HCT116 (cell line): ENCODE data around the gene GFOD1. TPM values are rescaled to one million over a fixed set of nuclear protein-coding genes. Genes with fewer than 3 reads are reported as not detected.

Experiments used
- ATAC-seq: fragments of 200-7000 bp; cut with Tn5 transposase; 2 replicates; pipeline ENCODE4 v1.9.1; 2020; ENCODE audit warnings: mild to moderate bottlenecking, moderate library complexity
- BruUV-seq: library from RNA; stranded (reverse); fragments of 400-500 nt; replicated peaks from 2 replicates; lab custom pipeline; 2021; lab: Mats Ljungman, UMichigan
- CTCF ChIA-PET: fragments of 300-600 bp; sonication (Branson Sonifier 250); formaldehyde crosslinking; loops from one replicate; lab custom pipeline; 2021; ENCODE audit warnings: antibody characterized with exemption; lab: Charles Lee
- POLR2A ChIA-PET: fragments of 300-600, 350-600 bp; sonication (Branson Sonifier 250); formaldehyde crosslinking; loops from one replicate; lab custom pipeline; 2021; ENCODE audit warnings: antibody characterized with exemption; lab: Charles Lee
- RAD21 ChIA-PET, 2 experiments: fragments of 300-600 bp; sonication (Branson Sonifier 250); formaldehyde crosslinking; loops; one replicate each; lab custom pipeline; 2023; ENCODE audit warnings: low total read pairs in 2 of 2; ENCODE audit not compliant: uncharacterized antibody in 2 of 2, unreplicated experiment in 2 of 2, low non-redundant PET in 1 of 2; lab: Charles Lee
- DNase-seq: peaks from one replicate; pipeline ENCODE4 v3.0.0-alpha.2; 2010; ENCODE audit warnings: low read depth, low spot score
- H2AFZ ChIP-seq: fragments of 200-600 bp; shearing (Covaris generic), sonication (generic); 2 replicates; pipeline ENCODE4 v1.6.1; 2017; ENCODE audit warnings: low read depth, mixed run types, mixed read lengths, antibody characterized with exemption, low read length; ENCODE audit not compliant: poor library complexity, severe bottlenecking
- H3K27ac ChIP-seq: 2 replicates; pipeline ENCODE4 v1.5.1; 2012; ENCODE audit warnings: low read depth, low read length
- H3K27me3 ChIP-seq: fragments of 200-600 bp; sonication (generic); 2 replicates; pipeline ENCODE4 v1.6.1; 2016; ENCODE audit warnings: mixed run types, low read length, mixed read lengths; ENCODE audit not compliant: insufficient read depth
- H3K36me3 ChIP-seq, 2 experiments: fragments of 200-500 bp in 1 of 2; fragments of 200-600 bp in 1 of 2; sonication (Bioruptor generic) in 1 of 2; sonication (generic) in 1 of 2; 2 replicates each; pipeline versions ENCODE4 v1.5.1 to v1.6.1; 2014 to 2016; ENCODE audit warnings: low read length in 2 of 2, inconsistent platforms in 1 of 2, mixed read lengths in 1 of 2, mixed run types in 1 of 2; ENCODE audit not compliant: insufficient read depth in 2 of 2, control insufficient read depth in 1 of 2
- H3K4me1 ChIP-seq, 2 experiments: fragments of 200-600 bp in 1 of 2; sonication (generic) in 1 of 2; 2 replicates each; pipeline versions ENCODE4 v1.5.1 to v1.6.1; 2012 to 2017; ENCODE audit warnings: low read length in 2 of 2, inconsistent platforms in 1 of 2, mild to moderate bottlenecking in 1 of 2, mixed read lengths in 1 of 2, mixed run types in 1 of 2, moderate library complexity in 1 of 2; ENCODE audit not compliant: insufficient read depth in 2 of 2, control insufficient read depth in 1 of 2
- H3K4me2 ChIP-seq: fragments of 200-600 bp; sonication (generic); 2 replicates; pipeline ENCODE4 v1.6.1; 2017; ENCODE audit warnings: mixed run types, low read length, mixed read lengths
- H3K4me3 ChIP-seq, 2 experiments: fragments of 200-600 bp in 1 of 2; sonication (generic) in 1 of 2; replicated peaks in 1 of 2; 2 replicates each; pipeline ENCODE4 v1.5.1; 2011 to 2016; ENCODE audit warnings: low read length in 2 of 2, control low read depth in 1 of 2, low read depth in 1 of 2, mild to moderate bottlenecking in 1 of 2, mixed read lengths in 1 of 2, mixed run types in 1 of 2
- H3K79me2 ChIP-seq: fragments of 200-600 bp; sonication (generic); 2 replicates; pipeline ENCODE4 v1.6.1; 2017; ENCODE audit warnings: mild to moderate bottlenecking, mixed run types, low read length, moderate library complexity, mixed read lengths; ENCODE audit not compliant: insufficient read depth
- H3K9ac ChIP-seq: fragments of 200-600 bp; sonication (generic); 2 replicates; pipeline ENCODE4 v1.6.1; 2016; ENCODE audit warnings: low read length, mixed read lengths
- H3K9me2 ChIP-seq: fragments of 200-600 bp; sonication (generic), shearing (Covaris generic); 2 replicates; pipeline ENCODE4 v1.6.1; 2017; ENCODE audit warnings: mixed run types, mild to moderate bottlenecking, moderate library complexity; ENCODE audit not compliant: insufficient read depth
- H3K9me3 ChIP-seq, 2 experiments: fragments of 200-500 bp in 1 of 2; fragments of 200-600 bp in 1 of 2; sonication (Bioruptor generic) in 1 of 2; sonication (generic) in 1 of 2; 2 replicates each; pipeline ENCODE4 v1.6.1; 2014 to 2017; ENCODE audit warnings: low read length in 2 of 2, mixed read lengths in 2 of 2, inconsistent platforms in 1 of 2, low read depth in 1 of 2, mild to moderate bottlenecking in 1 of 2, mixed run types in 1 of 2, moderate library complexity in 1 of 2; ENCODE audit not compliant: control insufficient read depth in 1 of 2, insufficient read depth in 1 of 2
- H4K20me1 ChIP-seq: fragments of 200-600 bp; sonication (generic), shearing (Covaris generic); 2 replicates; pipeline ENCODE4 v1.6.1; 2017; ENCODE audit warnings: mixed run types, mild to moderate bottlenecking, moderate library complexity; ENCODE audit not compliant: insufficient read depth
- ATF3 ChIP-seq: IDR thresholded peaks from 2 replicates; pipeline ENCODE4 v1.6.1; 2012
- CBX3 ChIP-seq: IDR thresholded peaks from 2 replicates; pipeline ENCODE4 v1.6.1; 2012; ENCODE audit warnings: low read depth
- CTCF ChIP-seq, 3 experiments: fragments of 200-600 bp in 1 of 3; sonication (generic) in 1 of 3; IDR thresholded peaks in 2 of 3; conservative IDR thresholded peaks in 1 of 3; 2 replicates each; pipeline ENCODE4 v1.5.1; 2012 to 2017; ENCODE audit warnings: low read depth in 2 of 3, low read length in 2 of 3, antibody characterized with exemption in 1 of 3, borderline replicate concordance in 1 of 3, control low read depth in 1 of 3, mild to moderate bottlenecking in 1 of 3, mixed read lengths in 1 of 3, mixed run types in 1 of 3, moderate library complexity in 1 of 3; ENCODE audit not compliant: insufficient read depth in 1 of 3
- ELF1 ChIP-seq: IDR thresholded peaks from 2 replicates; pipeline ENCODE4 v1.6.1; 2012; ENCODE audit warnings: low read depth, borderline replicate concordance
- EZH2 ChIP-seq: fragments of 200-600 bp; sonication (generic); IDR thresholded peaks from 2 replicates; pipeline ENCODE4 v1.6.1; 2017; ENCODE audit warnings: antibody characterized with exemption, mixed run types
- EZH2phosphoT487 ChIP-seq: fragments of 200-600 bp; IDR thresholded peaks from 2 replicates; pipeline ENCODE4 v1.6.1; 2018; ENCODE audit warnings: antibody characterized with exemption, borderline replicate concordance
- FOSL1 ChIP-seq: IDR thresholded peaks from 2 replicates; pipeline ENCODE4 v1.6.1; 2012; ENCODE audit warnings: low read depth
- JUND ChIP-seq: IDR thresholded peaks from 2 replicates; pipeline ENCODE4 v1.6.1; 2012
- MAX ChIP-seq: IDR thresholded peaks from 2 replicates; pipeline ENCODE4 v1.6.1; 2012
- RAD21 ChIP-seq: IDR thresholded peaks from 2 replicates; pipeline ENCODE4 v1.6.1; 2012; ENCODE audit warnings: low read depth, mild to moderate bottlenecking
- SIN3A ChIP-seq: IDR thresholded peaks from 2 replicates; pipeline ENCODE4 v1.6.1; 2012; ENCODE audit warnings: low read depth
- SP1 ChIP-seq: IDR thresholded peaks from 2 replicates; pipeline ENCODE4 v1.6.1; 2012; ENCODE audit warnings: low read depth
- SRF ChIP-seq: IDR thresholded peaks from 2 replicates; pipeline ENCODE4 v1.6.1; 2012; ENCODE audit warnings: low read depth
- TCF7L2 ChIP-seq: IDR thresholded peaks from 2 replicates; pipeline ENCODE4 v1.7.0; 2011; ENCODE audit warnings: borderline replicate concordance, inconsistent platforms; ENCODE audit not compliant: insufficient read depth, insufficient read length; ENCODE audit errors: extremely low read depth
- YY1 ChIP-seq: IDR thresholded peaks from 2 replicates; pipeline ENCODE4 v1.6.1; 2011; ENCODE audit warnings: low read length, low read depth, moderate library complexity, mild to moderate bottlenecking; ENCODE audit not compliant: insufficient replicate concordance; ENCODE audit errors: extremely low read depth
- ZBTB33 ChIP-seq: IDR thresholded peaks from 2 replicates; pipeline ENCODE4 v1.6.1; 2011; ENCODE audit warnings: mild to moderate bottlenecking, low read length, moderate library complexity; ENCODE audit not compliant: insufficient replicate concordance; ENCODE audit errors: extremely low read depth
- ZFX ChIP-seq: fragments of 450-650 bp; IDR thresholded peaks from 2 replicates; pipeline ENCODE4 v1.6.1; 2017
- intact Hi-C: fragments of 100-400 bp; cut with micrococcal nuclease; formaldehyde crosslinking; loops from 2 replicates; pipeline ENCODE4 v1.10.0; 2022
- total RNA-seq: library from RNA; stranded (reverse); gene quantifications from one replicate; pipeline ENCODE4 v1.2.1, GENCODE V29; 2021; ENCODE audit not compliant: unreplicated experiment

Gene GFOD1
- total RNA-seq, 1 experiment from 2014 or later: 3.8 TPM

DNA sequence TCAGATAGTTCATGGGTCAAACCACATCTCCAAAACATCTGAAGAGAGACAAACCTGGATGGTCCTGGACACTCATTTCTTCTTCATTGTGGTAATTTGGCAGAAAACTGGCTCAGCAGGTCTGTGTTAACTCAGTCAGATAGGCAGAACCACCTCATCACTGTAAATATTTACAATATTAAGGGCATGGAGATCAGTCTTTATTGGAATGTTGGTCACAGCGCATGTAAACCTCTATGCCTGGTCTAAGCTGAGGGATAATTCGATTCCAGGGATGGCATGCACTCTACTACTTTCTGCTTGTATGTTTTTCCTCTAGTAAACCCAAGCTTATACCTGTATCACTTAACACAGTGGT lies 155.1 kb downstream of the GFOD1 start:
- H3K9ac ChIP-seq: no peak overlapping the region
- peaks cover 5% of the 10 kb centered on the region; the same call in 1 of the 2 replicates for H3K79me2 ChIP-seq
- ChIA-PET RAD21 (no interaction called here), CTCF (no interaction called here), POLR2A (interaction anchor here (1.1 kb wide), 1 partner anchor 242 kb away, joined by 3 read pairs; the partner anchor contains the start of gene SIRT5)
- H3K4me1 ChIP-seq: peaks cover 1 to 22% of the 10 kb centered on the region in 2 experiments
- no TSS peak for BruUV-seq
- H3K27me3 ChIP-seq: no peaks in the 10 kb centered on the region
- no peak for DNase-seq
- no peaks in the 10 kb centered on the region for H3K9me3 ChIP-seq
- H2AFZ ChIP-seq: peak overlapping the region; percentile 84
- H3K4me2 ChIP-seq: no peak overlapping the region
- intact Hi-C loops: no loop called here
- H3K4me3 ChIP-seq: no peak overlapping the region
- no peaks in the 10 kb centered on the region for H3K9me2 ChIP-seq
- H4K20me1 ChIP-seq: no peaks in the 10 kb centered on the region
- no peaks in the 10 kb centered on the region for H3K36me3 ChIP-seq
- ATAC-seq: no peak
- TF ChIP-seq CBX3 (no peak), SP1 (no peak), RAD21 (no peak), SIN3A (no peak), CTCF (IDR thresholded peaks at IDR 0.05 in 2 of 3, conservative IDR thresholded peaks at IDR 0.05 in 1 of 3; ENCODE audit: borderline replicate concordance in 1 of 3, insufficient read depth in 1 of 3, low read depth in 2 of 3, low read length in 2 of 3) (no peak), FOSL1 (no peak), MAX (no peak), ATF3 (no peak), ELF1 (no peak), JUND (no peak), ZFX (no peak), SRF (no peak), EZH2phosphoT487 (no peak), YY1 (no peak), EZH2 (no peak), ZBTB33 (no peak), TCF7L2 (no peak)
- no peak overlapping the region for H3K27ac ChIP-seq
